HL-60 (cell line): ENCODE measurements around the gene PAQR5.

Experiments used
- CTCF ChIP-seq: IDR thresholded peaks from one replicate; pipeline ENCODE4 v1.5.1; 2011; ENCODE audit warnings: low read length, control low read depth, inconsistent platforms; ENCODE audit not compliant: insufficient read depth
- POLR2AphosphoS5 ChIP-seq: IDR thresholded peaks from 2 replicates; pipeline ENCODE4 v1.6.1; 2012; ENCODE audit warnings: low read depth

DNA sequence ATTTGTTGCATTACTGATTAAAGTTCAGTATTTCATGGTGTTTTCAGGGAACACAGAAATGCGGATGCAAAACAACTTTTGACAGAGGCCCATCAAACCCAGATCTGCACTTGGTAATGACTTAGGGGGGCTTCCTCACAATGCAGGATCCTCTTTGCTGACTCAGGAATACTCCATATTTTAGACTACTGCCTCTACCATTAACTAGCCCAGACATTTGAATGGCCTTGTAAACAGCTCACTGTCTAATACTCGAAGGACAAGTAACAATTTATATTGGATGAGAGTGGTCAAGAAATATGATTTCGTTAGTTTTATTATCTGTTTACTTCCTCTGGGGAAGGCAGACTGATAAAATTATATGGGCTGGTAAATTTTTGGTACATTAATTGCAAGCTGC lies 106.4 kb downstream of the PAQR5 start:
- no peak for TF ChIP-seq CTCF
- no peak for TF ChIP-seq POLR2AphosphoS5
